Spleen (tissue), 7 donors: ENCODE data around the gene PLA1A.

Source experiments
- POLR2A ChIP-seq, 3 donors: fragments of 450-650 bp; IDR thresholded peaks; one replicate each; pipeline ENCODE4 v1.5.1; 2017; ENCODE audit warnings: antibody characterized with exemption in 3 of 3, mild to moderate bottlenecking in 1 of 3
- TF ChIP-seq, protein P1 (sequence below), 11 experiments: fragments of 200-600 bp in 7 of 11; fragments of 450-650 bp in 4 of 11; sonication (generic) in 4 of 11; IDR thresholded peaks in 8 of 11; conservative IDR thresholded peaks in 3 of 11; 1 replicate in 7 of 11; 2 replicates in 4 of 11; pipeline versions ENCODE4 v1.4.0 to v1.8.0; 2016 to 2021; ENCODE audit warnings: antibody characterized with exemption in 11 of 11, inconsistent platforms in 4 of 11, mild to moderate bottlenecking in 1 of 11
- donor health status: DM: no; HTN: no; CAD: no; lungs with moderate emphysema.
- donor health status: DM: no; HTN: no; CAD: no.
- donor health status: DM: no; HTN: no; CAD: no.

DNA sequence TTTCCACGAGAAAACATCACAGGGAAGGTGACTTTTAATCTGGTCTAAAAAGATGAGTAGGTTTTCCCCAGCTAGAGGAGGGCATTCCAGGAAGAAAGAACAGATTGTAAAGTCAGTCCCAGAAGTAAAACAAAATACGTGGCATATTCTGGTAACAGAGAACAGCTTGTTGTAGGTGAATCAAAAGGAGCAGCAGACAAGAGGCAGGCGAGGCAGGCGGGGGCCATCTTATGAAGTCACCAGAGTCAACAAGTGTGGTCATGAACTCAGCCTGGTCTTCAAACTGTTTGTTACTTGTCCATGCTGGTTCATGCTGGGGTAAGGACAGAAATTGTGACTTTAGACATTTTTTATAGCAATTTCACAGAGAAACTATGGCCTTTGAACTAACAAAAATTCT, 66.7 kb downstream of the PLA1A start:
- TF ChIP-seq, protein P1, sequence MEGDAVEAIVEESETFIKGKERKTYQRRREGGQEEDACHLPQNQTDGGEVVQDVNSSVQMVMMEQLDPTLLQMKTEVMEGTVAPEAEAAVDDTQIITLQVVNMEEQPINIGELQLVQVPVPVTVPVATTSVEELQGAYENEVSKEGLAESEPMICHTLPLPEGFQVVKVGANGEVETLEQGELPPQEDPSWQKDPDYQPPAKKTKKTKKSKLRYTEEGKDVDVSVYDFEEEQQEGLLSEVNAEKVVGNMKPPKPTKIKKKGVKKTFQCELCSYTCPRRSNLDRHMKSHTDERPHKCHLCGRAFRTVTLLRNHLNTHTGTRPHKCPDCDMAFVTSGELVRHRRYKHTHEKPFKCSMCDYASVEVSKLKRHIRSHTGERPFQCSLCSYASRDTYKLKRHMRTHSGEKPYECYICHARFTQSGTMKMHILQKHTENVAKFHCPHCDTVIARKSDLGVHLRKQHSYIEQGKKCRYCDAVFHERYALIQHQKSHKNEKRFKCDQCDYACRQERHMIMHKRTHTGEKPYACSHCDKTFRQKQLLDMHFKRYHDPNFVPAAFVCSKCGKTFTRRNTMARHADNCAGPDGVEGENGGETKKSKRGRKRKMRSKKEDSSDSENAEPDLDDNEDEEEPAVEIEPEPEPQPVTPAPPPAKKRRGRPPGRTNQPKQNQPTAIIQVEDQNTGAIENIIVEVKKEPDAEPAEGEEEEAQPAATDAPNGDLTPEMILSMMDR (IDR thresholded peaks at IDR 0.05 in 8 of 11, conservative IDR thresholded peaks at IDR 0.05 in 3 of 11), result no peak
- TF ChIP-seq POLR2A (IDR thresholded peaks at IDR 0.05), result no peak
